GM23338 (cell line): ENCODE data around the gene DIP2C. TPM values are rescaled to one million over a fixed set of nuclear protein-coding genes. Genes with fewer than 3 reads are reported as not detected.

Source experiments
- ATAC-seq: fragments of 200-7000 bp; cut with Tn5 transposase; 3 replicates; pipeline ENCODE4 v1.9.1; 2020
- DNase-seq: peaks from one replicate; pipeline ENCODE4 v3.0.0-alpha.2; 2015; ENCODE audit warnings: low spot score
- H2AFZ ChIP-seq: fragments of 200-600 bp; sonication (generic); 2 replicates; pipeline ENCODE4 v1.8.0; 2016; ENCODE audit warnings: antibody characterized with exemption, mild to moderate bottlenecking, moderate library complexity
- H3F3A ChIP-seq: fragments of 200-600 bp; sonication (generic); replicated peaks from 2 replicates; pipeline ENCODE4 v1.8.0; 2017; ENCODE audit warnings: antibody characterized with exemption, mixed run types, low read depth
- H3K27ac ChIP-seq: fragments of 200-600 bp; sonication (generic); 2 replicates; pipeline ENCODE4 v1.6.1; 2016; ENCODE audit warnings: low read depth
- H3K27me3 ChIP-seq: fragments of 200-600 bp; sonication (generic); 2 replicates; pipeline ENCODE4 v1.8.0; 2016; ENCODE audit warnings: mild to moderate bottlenecking, mixed run types, moderate library complexity; ENCODE audit not compliant: insufficient read depth
- H3K36me3 ChIP-seq: fragments of 200-600 bp; sonication (generic); 2 replicates; pipeline ENCODE4 v1.8.0; 2016; ENCODE audit warnings: mild to moderate bottlenecking; ENCODE audit not compliant: insufficient read depth
- H3K4me1 ChIP-seq: fragments of 200-600 bp; sonication (generic); 2 replicates; pipeline ENCODE4 v1.8.0; 2016; ENCODE audit warnings: mild to moderate bottlenecking, moderate library complexity; ENCODE audit not compliant: insufficient read depth
- H3K4me2 ChIP-seq: fragments of 200-600 bp; sonication (generic); 2 replicates; pipeline ENCODE4 v1.7.1; 2017; ENCODE audit warnings: mixed run types
- H3K4me3 ChIP-seq: fragments of 200-600 bp; sonication (generic); 2 replicates; pipeline ENCODE4 v1.6.1; 2016; ENCODE audit warnings: mixed run types
- H3K79me2 ChIP-seq: fragments of 200-600 bp; sonication (generic); replicated peaks from 2 replicates; pipeline ENCODE4 v1.8.0; 2017; ENCODE audit warnings: mild to moderate bottlenecking; ENCODE audit not compliant: insufficient read depth
- H3K9me2 ChIP-seq: fragments of 200-600 bp; sonication (generic); 2 replicates; pipeline ENCODE4 v1.8.0; 2017; ENCODE audit not compliant: insufficient read depth
- H4K20me1 ChIP-seq: fragments of 200-600 bp; sonication (generic); replicated peaks from 2 replicates; pipeline ENCODE4 v1.8.0; 2017; ENCODE audit warnings: mild to moderate bottlenecking; ENCODE audit not compliant: insufficient read depth
- H3K27ac Mint-ChIP-seq: 2 replicates; pipeline ENCODE4 v1.8.0; 2020; ENCODE audit warnings: inconsistent platforms, mild to moderate bottlenecking, moderate library complexity, mixed read lengths
- H3K27me3 Mint-ChIP-seq: 3 replicates; pipeline ENCODE4 v1.8.0; 2022; ENCODE audit warnings: low read depth, mild to moderate bottlenecking, moderate library complexity, mixed read lengths, inconsistent platforms; ENCODE audit not compliant: insufficient read depth, poor library complexity
- H3K36me3 Mint-ChIP-seq: 3 replicates; pipeline ENCODE4 v1.8.0; 2021; ENCODE audit warnings: low read depth, mild to moderate bottlenecking, inconsistent platforms, moderate library complexity, mixed read lengths
- H3K4me1 Mint-ChIP-seq: 3 replicates; pipeline ENCODE4 v1.8.0; 2020; ENCODE audit warnings: mild to moderate bottlenecking, inconsistent platforms, mixed read lengths
- H3K4me3 Mint-ChIP-seq: 3 replicates; pipeline ENCODE4 v1.8.0; 2021; ENCODE audit warnings: moderate library complexity, mild to moderate bottlenecking, inconsistent platforms, mixed read lengths
- H3K9me3 Mint-ChIP-seq: 3 replicates; pipeline ENCODE4 v1.8.0; 2020; ENCODE audit warnings: moderate library complexity, mild to moderate bottlenecking, inconsistent platforms, mixed read lengths
- CREB1 ChIP-seq: fragments of 250-450 bp; sonication (Bioruptor Pico); IDR thresholded peaks from 2 replicates; pipeline ENCODE4 v1.5.0; 2020; ENCODE audit warnings: low read depth, mild to moderate bottlenecking, moderate library complexity
- EZH2phosphoT487 ChIP-seq: fragments of 200-600 bp; sonication (generic); IDR thresholded peaks from one replicate; pipeline ENCODE4 v1.8.1; 2018; ENCODE audit warnings: antibody characterized with exemption; ENCODE audit not compliant: unreplicated experiment
- JUNB ChIP-seq: IDR thresholded peaks from one replicate; pipeline ENCODE4 v1.6.1; 2016; ENCODE audit warnings: antibody characterized with exemption; ENCODE audit not compliant: unreplicated experiment
- NANOG ChIP-seq: IDR thresholded peaks from 2 replicates; pipeline ENCODE4 v1.6.1; 2016; ENCODE audit warnings: antibody characterized with exemption, borderline replicate concordance
- POLR2AphosphoS5 ChIP-seq: IDR thresholded peaks from 2 replicates; pipeline ENCODE4 v1.6.1; 2016; ENCODE audit warnings: antibody characterized with exemption, low read depth
- STAT1 ChIP-seq: IDR thresholded peaks from one replicate; pipeline ENCODE4 v1.6.1; 2016; ENCODE audit warnings: antibody characterized with exemption; ENCODE audit not compliant: unreplicated experiment
- ZNF114 ChIP-seq: fragments of 250-450 bp; sonication (Bioruptor Pico); IDR thresholded peaks from 2 replicates; pipeline ENCODE4 v1.5.0; 2020; ENCODE audit warnings: mild to moderate bottlenecking, moderate library complexity
- ZNF331 ChIP-seq: fragments of 250-450 bp; sonication (Bioruptor Pico); IDR thresholded peaks from 2 replicates; pipeline ENCODE4 v1.5.0; 2020; ENCODE audit warnings: low read depth, mild to moderate bottlenecking, moderate library complexity
- polyA plus RNA-seq: library from polyadenylated mRNA; unstranded; fragments of >200 nt; fragmentation: Nextera tagmentation; extraction: Ambion mirVana; gene quantifications from 2 replicates; pipeline ENCODE4 v1.2.1, GENCODE V29; 2016
- total RNA-seq: library from RNA; depleted of rRNA; stranded (reverse); fragments of >200 nt; shearing (Covaris generic); gene quantifications from 2 replicates; pipeline ENCODE4 v1.2.3, GENCODE V29; 2014
- TF ChIP-seq, protein P1 (sequence below): IDR thresholded peaks from one replicate; pipeline ENCODE4 v1.6.1; 2018; ENCODE audit warnings: antibody characterized with exemption; ENCODE audit not compliant: unreplicated experiment
- TF ChIP-seq, protein P2 (sequence below): fragments of 250-450 bp; sonication (Bioruptor Pico); IDR thresholded peaks from 2 replicates; pipeline ENCODE4 v1.5.0; 2020; ENCODE audit warnings: mild to moderate bottlenecking, moderate library complexity
- TF ChIP-seq, protein P3 (sequence below): IDR thresholded peaks from 2 replicates; pipeline ENCODE4 v1.6.1; 2016; ENCODE audit warnings: antibody characterized with exemption
- TF ChIP-seq, protein P4 (sequence below), 2 experiments: fragments of 200-600 bp in 1 of 2; sonication (generic) in 1 of 2; conservative IDR thresholded peaks; 2 replicates each; pipeline versions ENCODE4 v1.5.1 to v1.6.1; 2016 to 2017; ENCODE audit warnings: antibody characterized with exemption in 2 of 2, low read depth in 2 of 2, mild to moderate bottlenecking in 2 of 2, moderate library complexity in 1 of 2

DIP2C gene
- total and polyA plus RNA-seq, 2 experiments from 2014 or later = 5.1 to 7.7 TPM

- TF ChIP-seq, protein P1, sequence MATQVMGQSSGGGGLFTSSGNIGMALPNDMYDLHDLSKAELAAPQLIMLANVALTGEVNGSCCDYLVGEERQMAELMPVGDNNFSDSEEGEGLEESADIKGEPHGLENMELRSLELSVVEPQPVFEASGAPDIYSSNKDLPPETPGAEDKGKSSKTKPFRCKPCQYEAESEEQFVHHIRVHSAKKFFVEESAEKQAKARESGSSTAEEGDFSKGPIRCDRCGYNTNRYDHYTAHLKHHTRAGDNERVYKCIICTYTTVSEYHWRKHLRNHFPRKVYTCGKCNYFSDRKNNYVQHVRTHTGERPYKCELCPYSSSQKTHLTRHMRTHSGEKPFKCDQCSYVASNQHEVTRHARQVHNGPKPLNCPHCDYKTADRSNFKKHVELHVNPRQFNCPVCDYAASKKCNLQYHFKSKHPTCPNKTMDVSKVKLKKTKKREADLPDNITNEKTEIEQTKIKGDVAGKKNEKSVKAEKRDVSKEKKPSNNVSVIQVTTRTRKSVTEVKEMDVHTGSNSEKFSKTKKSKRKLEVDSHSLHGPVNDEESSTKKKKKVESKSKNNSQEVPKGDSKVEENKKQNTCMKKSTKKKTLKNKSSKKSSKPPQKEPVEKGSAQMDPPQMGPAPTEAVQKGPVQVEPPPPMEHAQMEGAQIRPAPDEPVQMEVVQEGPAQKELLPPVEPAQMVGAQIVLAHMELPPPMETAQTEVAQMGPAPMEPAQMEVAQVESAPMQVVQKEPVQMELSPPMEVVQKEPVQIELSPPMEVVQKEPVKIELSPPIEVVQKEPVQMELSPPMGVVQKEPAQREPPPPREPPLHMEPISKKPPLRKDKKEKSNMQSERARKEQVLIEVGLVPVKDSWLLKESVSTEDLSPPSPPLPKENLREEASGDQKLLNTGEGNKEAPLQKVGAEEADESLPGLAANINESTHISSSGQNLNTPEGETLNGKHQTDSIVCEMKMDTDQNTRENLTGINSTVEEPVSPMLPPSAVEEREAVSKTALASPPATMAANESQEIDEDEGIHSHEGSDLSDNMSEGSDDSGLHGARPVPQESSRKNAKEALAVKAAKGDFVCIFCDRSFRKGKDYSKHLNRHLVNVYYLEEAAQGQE = no peak
- TF ChIP-seq CREB1 = no peak
- no peak for TF ChIP-seq ZNF331 (CRISPR knock-in tag)
Observed at GRCh38 chr10:613271-614138, 76.0 kb downstream of the DIP2C start (continued).

GRCh38 chr10:612696-613095 lies 76.8 kb downstream of the DIP2C start:
- H3K9me3 Mint-ChIP-seq = no peaks in the 10 kb centered on the region; the same call in 2 of the 3 replicates
- Histone ChIP-seq H3F3A (0 out of 2 replicates have a peak, but pooled peaks cover 3% of the 10 kb centered on the region), H3K9me2 (no peaks in the 10 kb centered on the region), H3K4me3 (no peak overlapping the region), H3K36me3 (no peaks in the 10 kb centered on the region), H3K4me1 (peaks cover 19% of the 10 kb centered on the region), H4K20me1 (no peaks in the 10 kb centered on the region; the same call in 1 of the 2 replicates), H3K79me2 (peaks cover 27% of the 10 kb centered on the region), H3K4me2 (no peak overlapping the region), H3K27me3 (no peaks in the 10 kb centered on the region), H3K27ac (no peak overlapping the region), H2AFZ (no peak overlapping the region)
- no peak for DNase-seq
- H3K36me3 Mint-ChIP-seq = no peaks in the 10 kb centered on the region
- no peak overlapping the region for H3K4me3 Mint-ChIP-seq
- ATAC-seq = no peak
- peak overlapping the region; percentile 54; the same call in 1 of the 2 replicates for H3K27ac Mint-ChIP-seq
- H3K27me3 Mint-ChIP-seq = peaks cover 7% of the 10 kb centered on the region
- peaks cover 56% of the 10 kb centered on the region for H3K4me1 Mint-ChIP-seq
- TF ChIP-seq ZNF331 (CRISPR knock-in tag) = no peak
- TF ChIP-seq CREB1 = no peak
- TF ChIP-seq, protein P2, sequence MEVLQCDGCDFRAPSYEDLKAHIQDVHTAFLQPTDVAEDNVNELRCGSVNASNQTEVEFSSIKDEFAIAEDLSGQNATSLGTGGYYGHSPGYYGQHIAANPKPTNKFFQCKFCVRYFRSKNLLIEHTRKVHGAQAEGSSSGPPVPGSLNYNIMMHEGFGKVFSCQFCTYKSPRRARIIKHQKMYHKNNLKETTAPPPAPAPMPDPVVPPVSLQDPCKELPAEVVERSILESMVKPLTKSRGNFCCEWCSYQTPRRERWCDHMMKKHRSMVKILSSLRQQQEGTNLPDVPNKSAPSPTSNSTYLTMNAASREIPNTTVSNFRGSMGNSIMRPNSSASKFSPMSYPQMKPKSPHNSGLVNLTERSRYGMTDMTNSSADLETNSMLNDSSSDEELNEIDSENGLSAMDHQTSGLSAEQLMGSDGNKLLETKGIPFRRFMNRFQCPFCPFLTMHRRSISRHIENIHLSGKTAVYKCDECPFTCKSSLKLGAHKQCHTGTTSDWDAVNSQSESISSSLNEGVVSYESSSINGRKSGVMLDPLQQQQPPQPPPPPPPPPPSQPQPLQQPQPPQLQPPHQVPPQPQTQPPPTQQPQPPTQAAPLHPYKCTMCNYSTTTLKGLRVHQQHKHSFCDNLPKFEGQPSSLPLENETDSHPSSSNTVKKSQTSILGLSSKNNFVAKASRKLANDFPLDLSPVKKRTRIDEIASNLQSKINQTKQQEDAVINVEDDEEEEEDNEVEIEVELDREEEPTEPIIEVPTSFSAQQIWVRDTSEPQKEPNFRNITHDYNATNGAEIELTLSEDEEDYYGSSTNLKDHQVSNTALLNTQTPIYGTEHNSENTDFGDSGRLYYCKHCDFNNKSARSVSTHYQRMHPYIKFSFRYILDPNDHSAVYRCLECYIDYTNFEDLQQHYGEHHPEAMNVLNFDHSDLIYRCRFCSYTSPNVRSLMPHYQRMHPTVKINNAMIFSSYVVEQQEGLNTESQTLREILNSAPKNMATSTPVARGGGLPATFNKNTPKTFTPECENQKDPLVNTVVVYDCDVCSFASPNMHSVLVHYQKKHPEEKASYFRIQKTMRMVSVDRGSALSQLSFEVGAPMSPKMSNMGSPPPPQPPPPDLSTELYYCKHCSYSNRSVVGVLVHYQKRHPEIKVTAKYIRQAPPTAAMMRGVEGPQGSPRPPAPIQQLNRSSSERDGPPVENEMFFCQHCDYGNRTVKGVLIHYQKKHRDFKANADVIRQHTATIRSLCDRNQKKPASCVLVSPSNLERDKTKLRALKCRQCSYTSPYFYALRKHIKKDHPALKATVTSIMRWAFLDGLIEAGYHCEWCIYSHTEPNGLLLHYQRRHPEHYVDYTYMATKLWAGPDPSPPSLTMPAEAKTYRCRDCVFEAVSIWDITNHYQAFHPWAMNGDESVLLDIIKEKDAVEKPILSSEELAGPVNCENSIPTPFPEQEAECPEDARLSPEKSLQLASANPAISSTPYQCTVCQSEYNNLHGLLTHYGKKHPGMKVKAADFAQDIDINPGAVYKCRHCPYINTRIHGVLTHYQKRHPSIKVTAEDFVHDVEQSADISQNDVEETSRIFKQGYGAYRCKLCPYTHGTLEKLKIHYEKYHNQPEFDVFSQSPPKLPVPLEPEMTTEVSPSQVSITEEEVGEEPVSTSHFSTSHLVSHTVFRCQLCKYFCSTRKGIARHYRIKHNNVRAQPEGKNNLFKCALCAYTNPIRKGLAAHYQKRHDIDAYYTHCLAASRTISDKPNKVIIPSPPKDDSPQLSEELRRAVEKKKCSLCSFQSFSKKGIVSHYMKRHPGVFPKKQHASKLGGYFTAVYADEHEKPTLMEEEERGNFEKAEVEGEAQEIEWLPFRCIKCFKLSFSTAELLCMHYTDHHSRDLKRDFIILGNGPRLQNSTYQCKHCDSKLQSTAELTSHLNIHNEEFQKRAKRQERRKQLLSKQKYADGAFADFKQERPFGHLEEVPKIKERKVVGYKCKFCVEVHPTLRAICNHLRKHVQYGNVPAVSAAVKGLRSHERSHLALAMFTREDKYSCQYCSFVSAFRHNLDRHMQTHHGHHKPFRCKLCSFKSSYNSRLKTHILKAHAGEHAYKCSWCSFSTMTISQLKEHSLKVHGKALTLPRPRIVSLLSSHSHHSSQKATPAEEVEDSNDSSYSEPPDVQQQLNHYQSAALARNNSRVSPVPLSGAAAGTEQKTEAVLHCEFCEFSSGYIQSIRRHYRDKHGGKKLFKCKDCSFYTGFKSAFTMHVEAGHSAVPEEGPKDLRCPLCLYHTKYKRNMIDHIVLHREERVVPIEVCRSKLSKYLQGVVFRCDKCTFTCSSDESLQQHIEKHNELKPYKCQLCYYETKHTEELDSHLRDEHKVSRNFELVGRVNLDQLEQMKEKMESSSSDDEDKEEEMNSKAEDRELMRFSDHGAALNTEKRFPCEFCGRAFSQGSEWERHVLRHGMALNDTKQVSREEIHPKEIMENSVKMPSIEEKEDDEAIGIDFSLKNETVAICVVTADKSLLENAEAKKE (CRISPR knock-in tag) = no peak
- no peak for TF ChIP-seq NANOG
- no peak for TF ChIP-seq ZNF114 (CRISPR knock-in tag)
- TF ChIP-seq, protein P3, sequence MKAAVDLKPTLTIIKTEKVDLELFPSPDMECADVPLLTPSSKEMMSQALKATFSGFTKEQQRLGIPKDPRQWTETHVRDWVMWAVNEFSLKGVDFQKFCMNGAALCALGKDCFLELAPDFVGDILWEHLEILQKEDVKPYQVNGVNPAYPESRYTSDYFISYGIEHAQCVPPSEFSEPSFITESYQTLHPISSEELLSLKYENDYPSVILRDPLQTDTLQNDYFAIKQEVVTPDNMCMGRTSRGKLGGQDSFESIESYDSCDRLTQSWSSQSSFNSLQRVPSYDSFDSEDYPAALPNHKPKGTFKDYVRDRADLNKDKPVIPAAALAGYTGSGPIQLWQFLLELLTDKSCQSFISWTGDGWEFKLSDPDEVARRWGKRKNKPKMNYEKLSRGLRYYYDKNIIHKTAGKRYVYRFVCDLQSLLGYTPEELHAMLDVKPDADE = no peak
- no peak for TF ChIP-seq POLR2AphosphoS5
- TF ChIP-seq, protein P4, sequence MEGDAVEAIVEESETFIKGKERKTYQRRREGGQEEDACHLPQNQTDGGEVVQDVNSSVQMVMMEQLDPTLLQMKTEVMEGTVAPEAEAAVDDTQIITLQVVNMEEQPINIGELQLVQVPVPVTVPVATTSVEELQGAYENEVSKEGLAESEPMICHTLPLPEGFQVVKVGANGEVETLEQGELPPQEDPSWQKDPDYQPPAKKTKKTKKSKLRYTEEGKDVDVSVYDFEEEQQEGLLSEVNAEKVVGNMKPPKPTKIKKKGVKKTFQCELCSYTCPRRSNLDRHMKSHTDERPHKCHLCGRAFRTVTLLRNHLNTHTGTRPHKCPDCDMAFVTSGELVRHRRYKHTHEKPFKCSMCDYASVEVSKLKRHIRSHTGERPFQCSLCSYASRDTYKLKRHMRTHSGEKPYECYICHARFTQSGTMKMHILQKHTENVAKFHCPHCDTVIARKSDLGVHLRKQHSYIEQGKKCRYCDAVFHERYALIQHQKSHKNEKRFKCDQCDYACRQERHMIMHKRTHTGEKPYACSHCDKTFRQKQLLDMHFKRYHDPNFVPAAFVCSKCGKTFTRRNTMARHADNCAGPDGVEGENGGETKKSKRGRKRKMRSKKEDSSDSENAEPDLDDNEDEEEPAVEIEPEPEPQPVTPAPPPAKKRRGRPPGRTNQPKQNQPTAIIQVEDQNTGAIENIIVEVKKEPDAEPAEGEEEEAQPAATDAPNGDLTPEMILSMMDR (conservative IDR thresholded peaks at IDR 0.05; ENCODE audit: low read depth in 2 of 2) = no peak
- no peak for TF ChIP-seq STAT1
- no peak for TF ChIP-seq EZH2phosphoT487
- TF ChIP-seq JUNB = no peak
